ENCODE measurements around the gene TNRC18.
"Not testable (repeated sequence)": the region's sequence is repeated elsewhere in the genome, so short reads cannot be mapped to it uniquely, and the experiment has no call there.

TNRC18 gene

DNA sequence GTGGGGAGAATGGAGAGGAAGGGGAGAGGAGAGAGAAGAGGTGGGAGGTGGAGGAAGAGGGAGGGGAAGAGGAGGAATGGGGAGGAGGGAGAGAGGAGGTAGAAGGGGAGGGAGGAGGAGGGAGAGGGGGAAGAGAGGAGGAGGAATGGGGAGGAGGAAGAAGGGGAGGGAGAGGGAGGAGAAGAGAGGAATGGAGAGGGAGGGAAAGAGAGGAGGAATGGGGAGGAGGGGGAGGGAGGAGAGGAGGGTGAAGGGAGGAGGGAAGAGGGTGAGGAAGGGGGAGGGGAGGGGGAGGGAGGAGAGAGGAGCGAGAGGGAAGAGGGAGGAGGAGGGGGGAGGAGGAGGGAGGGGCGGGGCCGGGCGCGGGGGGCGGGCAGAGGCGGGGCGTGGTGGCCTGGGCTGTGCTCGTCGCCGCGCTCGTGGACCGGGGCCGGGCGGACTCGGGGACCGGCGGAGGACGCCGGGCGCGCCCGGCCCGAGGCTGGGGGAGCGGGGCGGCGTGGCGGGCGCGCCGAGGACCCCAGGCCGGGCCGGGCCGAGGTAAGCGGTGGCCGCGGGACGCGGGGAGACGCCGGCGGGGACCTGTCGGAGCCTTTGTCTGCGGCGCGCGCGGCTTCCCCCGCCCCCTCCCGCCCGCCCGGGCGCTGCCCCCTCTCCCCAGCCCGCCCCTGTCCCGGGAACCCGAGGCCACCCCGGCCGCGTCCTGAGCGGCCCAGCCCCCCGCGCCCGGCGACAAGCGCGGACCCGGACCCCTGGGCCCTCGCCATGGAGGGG, 140.9 kb downstream of the TNRC18 start, which contains the start of gene SLC29A4:
TSS of gene SLC29A4 (plus strand) at position 401 of the 774 bp plus-strand sequence. CDS start 4,874 bp downstream, outside the sequence.
- Histone ChIP-seq H3K36me3 (no peaks in the 10 kb centered on the region), H3K4me1 (peaks cover 0 to 23% (median 14%) of the 10 kb centered on the region in 4 donors), H3K4me3 (peak within 1 kb of the TSS; percentile 44 to 55), H3K9me3 (no peaks in the 10 kb centered on the region), H3K27me3 (peaks cover 0 to 29% of the 10 kb centered on the region in 2 donors), H3K27ac (no peak within 1 kb of the TSS)
- intact Hi-C loops (cut with DNase I; ENCODE audit: low total_unique reads) = no loop called here
- DNase-seq = no peak
- no peak for TF ChIP-seq CTCF (IDR thresholded peaks at IDR 0.05)

DNA sequence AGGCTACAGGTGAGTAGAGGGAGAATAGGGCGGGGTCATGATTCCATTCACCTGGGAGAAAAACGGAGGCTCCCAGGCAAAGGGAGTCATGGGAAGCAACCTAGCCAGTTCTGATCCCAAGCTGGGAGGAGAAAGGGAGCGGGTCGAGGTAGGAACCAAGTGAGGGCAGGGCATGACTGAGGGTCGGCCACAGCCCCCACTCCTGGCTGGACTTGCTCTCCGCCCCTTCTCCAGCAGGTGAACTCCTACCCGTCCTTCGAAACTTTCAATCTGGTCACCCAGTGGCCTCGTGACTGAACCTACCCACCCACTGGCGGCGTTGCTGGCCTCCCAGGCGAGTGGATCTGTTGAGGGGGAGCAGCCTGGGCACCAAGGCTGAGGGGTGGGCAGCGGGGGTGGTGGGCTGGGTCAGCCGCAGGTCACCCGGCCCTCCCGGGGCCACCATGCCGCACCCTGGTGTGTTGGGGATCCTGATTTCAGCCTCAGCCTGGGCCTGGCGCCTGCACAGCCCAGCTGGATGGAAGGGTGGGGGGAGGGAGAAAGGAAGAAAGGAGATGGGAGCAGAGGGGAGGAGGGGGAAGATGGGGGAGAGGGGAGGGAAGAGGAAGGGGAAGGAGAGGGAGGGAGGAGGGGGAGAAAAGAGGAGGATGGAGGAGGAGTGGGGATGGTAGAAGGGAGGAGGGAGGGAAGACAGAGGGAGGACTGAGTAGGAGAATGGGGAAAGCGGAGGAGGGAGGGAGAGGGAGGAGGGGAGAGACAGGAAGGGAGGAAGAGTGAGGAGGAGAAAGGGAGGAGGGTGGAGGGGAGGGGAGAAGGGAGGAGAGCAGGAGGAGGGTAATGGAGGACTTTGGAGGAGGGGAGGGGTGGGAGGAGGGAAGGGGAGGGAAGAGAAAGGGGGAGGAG, 141.8 kb downstream of the TNRC18 start:
- H3K9me3 ChIP-seq; H3K4me3 ChIP-seq; H3K36me3 ChIP-seq; intact Hi-C loops (cut with DNase I; ENCODE audit: low total_unique reads); H3K27ac ChIP-seq; DNase-seq: not testable (repeated sequence)
- Histone ChIP-seq H3K4me1 (peaks cover 0 to 23% (median 14%) of the 10 kb centered on the region in 4 donors), H3K27me3 (peaks cover 0 to 28% of the 10 kb centered on the region in 2 donors)

- Histone ChIP-seq H3K27me3 (peaks cover 0 to 23% of the 10 kb centered on the region in 2 donors), H3K4me1 (peaks cover 0 to 18% (median 11%) of the 10 kb centered on the region in 4 donors), H3K4me3 (no peak overlapping the region), H3K9me3 (no peaks in the 10 kb centered on the region), H3K27ac (no peak overlapping the region), H3K36me3 (no peaks in the 10 kb centered on the region)
- TF ChIP-seq CTCF (IDR thresholded peaks at IDR 0.05) = no peak
- no peak for DNase-seq
- intact Hi-C loops (cut with DNase I; ENCODE audit: low total_unique reads) = no loop called here
These were observed 143.9 kb downstream of the TNRC18 start for GRCh38 chr7:5279734-5280133.

DNA sequence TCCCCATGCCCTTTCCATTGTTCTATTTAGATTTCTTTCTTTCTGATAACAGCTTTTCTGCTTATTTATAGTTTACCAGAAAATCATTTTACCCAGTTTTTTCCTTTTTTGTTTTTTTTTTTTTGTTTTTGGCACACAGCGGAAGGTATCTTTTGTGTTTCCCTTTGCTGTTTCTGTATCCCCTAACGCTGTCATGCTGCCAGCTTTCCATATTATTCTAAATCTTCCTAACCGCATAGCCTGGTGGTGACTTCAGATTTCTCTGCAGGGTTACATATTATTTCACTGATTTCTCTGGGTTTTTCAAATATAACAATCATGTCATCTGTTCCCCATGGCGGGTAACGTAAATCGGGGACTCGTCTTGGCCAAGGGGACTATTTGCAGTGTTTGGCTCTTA, 144.9 kb downstream of the TNRC18 start:
- no peak for TF ChIP-seq CTCF (IDR thresholded peaks at IDR 0.05)
- H3K27ac ChIP-seq = no peak overlapping the region
- H3K27me3 ChIP-seq = peaks cover 0 to 25% of the 10 kb centered on the region in 2 donors
- H3K36me3 ChIP-seq = no peaks in the 10 kb centered on the region
- H3K4me1 ChIP-seq = peaks cover 0 to 9% (median 7%) of the 10 kb centered on the region in 4 donors
- DNase-seq = no peak
- H3K4me3 ChIP-seq = no peak overlapping the region
- no peaks in the 10 kb centered on the region for H3K9me3 ChIP-seq
- intact Hi-C loops (cut with DNase I; ENCODE audit: low total_unique reads) = no loop called here

DNA sequence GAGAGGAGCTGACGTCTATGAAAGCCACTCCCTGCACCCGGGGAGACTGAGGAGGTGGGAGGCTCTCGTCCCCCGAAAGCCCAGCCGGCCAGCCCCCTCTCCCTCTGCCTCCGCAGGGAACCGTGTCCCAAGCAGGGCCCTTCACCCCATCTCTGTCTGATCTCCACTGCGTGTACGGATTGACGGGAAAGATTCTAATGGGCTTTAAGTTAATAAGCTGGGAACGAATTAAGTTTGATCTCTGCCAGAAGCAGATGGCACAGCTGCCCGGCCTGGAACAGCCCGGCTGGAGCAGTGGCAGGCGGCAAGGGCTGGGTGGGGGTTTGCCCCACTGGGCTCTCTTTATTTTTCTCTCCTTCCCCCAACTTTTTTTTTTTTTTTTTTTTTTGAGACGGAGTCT, 147.0 kb downstream of the TNRC18 start:
- no peak for TF ChIP-seq CTCF (IDR thresholded peaks at IDR 0.05)
- intact Hi-C loops (cut with DNase I; ENCODE audit: low total_unique reads) = no loop called here
- Histone ChIP-seq H3K9me3 (no peaks in the 10 kb centered on the region), H3K4me1 (no peaks in the 10 kb centered on the region), H3K27ac (no peak overlapping the region), H3K27me3 (peaks cover 0 to 21% of the 10 kb centered on the region in 2 donors), H3K36me3 (no peaks in the 10 kb centered on the region), H3K4me3 (no peak overlapping the region)
- no peak for DNase-seq

GRCh38 chr7:5276123-5276522, 147.5 kb downstream of the TNRC18 start:
- DNase-seq; H3K36me3 ChIP-seq; H3K27ac ChIP-seq; H3K4me3 ChIP-seq; H3K9me3 ChIP-seq; H3K4me1 ChIP-seq; intact Hi-C loops (cut with DNase I; ENCODE audit: low total_unique reads): not testable (repeated sequence)
- peaks cover 0 to 21% of the 10 kb centered on the region in 2 donors for H3K27me3 ChIP-seq

GRCh38 chr7:5275510-5275909, 148.1 kb downstream of the TNRC18 start:
- H3K9me3 ChIP-seq; H3K36me3 ChIP-seq; H3K27ac ChIP-seq; H3K4me1 ChIP-seq; H3K4me3 ChIP-seq; intact Hi-C loops (cut with DNase I; ENCODE audit: low total_unique reads); DNase-seq: not testable (repeated sequence)
- H3K27me3 ChIP-seq = peaks cover 0 to 21% of the 10 kb centered on the region in 2 donors

DNA sequence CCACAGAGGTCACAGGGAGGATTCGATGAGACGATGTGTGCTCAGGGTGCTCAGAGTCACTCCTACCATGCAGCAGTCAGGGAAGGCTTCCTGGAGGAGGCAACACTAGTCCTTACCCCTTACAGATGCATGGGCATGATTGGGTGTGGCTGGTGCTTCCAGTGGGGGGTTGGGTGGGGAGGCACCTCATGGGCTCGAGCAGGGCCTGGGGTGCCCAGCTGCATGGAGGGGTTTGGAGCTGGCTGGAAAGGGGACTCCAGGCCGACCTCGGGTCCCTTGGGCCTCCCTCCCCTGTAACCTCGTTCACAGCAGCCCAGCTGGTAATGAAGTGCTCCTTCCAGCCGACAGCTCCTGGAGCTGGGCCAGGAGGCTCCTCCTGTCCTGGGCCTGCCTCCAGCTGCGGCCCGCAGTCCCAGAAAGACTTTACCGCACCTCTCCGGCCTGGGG, 148.6 kb downstream of the TNRC18 start:
- DNase-seq; H3K4me1 ChIP-seq; intact Hi-C loops (cut with DNase I; ENCODE audit: low total_unique reads); H3K4me3 ChIP-seq; H3K9me3 ChIP-seq; H3K27ac ChIP-seq; H3K36me3 ChIP-seq: not testable (repeated sequence)
- peaks cover 0 to 23% of the 10 kb centered on the region in 2 donors for H3K27me3 ChIP-seq
